ENCODE results near the gene ZNF326. TPM values are rescaled to one million over a fixed set of nuclear protein-coding genes. Genes with fewer than 3 reads are reported as not detected.

Gene ZNF326
- total and polyA plus RNA-seq, 10 of the 15 experiments (the other 5 are each of a cell fraction or from before 2014, with no cell fraction given) = 7.1 to 29.4 (median 21.9) TPM

DNA sequence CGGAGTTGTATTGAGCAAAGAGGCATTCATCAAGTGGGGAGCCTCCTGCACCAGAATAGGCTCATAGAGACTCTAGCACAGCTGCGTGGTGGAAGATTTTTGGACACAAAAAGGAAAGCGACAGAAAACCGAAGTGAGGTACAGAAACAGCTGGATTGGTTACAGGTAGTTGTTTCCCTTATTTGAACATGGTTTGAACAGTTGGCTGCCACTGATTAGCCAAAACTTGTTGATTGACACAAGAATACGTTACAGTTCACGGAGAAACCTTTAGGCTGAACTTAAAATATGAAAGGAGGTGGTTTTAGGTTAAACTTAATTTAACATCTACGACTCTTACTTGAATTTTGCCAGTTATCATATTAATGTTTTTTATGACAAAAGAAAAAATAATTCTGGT is 89.1 kb downstream of the ZNF326 start (continued):
- TF ChIP-seq, protein P1, sequence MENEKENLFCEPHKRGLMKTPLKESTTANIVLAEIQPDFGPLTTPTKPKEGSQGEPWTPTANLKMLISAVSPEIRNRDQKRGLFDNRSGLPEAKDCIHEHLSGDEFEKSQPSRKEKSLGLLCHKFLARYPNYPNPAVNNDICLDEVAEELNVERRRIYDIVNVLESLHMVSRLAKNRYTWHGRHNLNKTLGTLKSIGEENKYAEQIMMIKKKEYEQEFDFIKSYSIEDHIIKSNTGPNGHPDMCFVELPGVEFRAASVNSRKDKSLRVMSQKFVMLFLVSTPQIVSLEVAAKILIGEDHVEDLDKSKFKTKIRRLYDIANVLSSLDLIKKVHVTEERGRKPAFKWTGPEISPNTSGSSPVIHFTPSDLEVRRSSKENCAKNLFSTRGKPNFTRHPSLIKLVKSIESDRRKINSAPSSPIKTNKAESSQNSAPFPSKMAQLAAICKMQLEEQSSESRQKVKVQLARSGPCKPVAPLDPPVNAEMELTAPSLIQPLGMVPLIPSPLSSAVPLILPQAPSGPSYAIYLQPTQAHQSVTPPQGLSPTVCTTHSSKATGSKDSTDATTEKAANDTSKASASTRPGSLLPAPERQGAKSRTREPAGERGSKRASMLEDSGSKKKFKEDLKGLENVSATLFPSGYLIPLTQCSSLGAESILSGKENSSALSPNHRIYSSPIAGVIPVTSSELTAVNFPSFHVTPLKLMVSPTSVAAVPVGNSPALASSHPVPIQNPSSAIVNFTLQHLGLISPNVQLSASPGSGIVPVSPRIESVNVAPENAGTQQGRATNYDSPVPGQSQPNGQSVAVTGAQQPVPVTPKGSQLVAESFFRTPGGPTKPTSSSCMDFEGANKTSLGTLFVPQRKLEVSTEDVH (IDR thresholded peaks at IDR 0.05; ENCODE audit: low read depth, partially characterized antibody) = no peak
- no peak for TF ChIP-seq MYB (IDR thresholded peaks at IDR 0.05; ENCODE audit: borderline replicate concordance, low read depth, low read length)
- TF ChIP-seq, protein P2, sequence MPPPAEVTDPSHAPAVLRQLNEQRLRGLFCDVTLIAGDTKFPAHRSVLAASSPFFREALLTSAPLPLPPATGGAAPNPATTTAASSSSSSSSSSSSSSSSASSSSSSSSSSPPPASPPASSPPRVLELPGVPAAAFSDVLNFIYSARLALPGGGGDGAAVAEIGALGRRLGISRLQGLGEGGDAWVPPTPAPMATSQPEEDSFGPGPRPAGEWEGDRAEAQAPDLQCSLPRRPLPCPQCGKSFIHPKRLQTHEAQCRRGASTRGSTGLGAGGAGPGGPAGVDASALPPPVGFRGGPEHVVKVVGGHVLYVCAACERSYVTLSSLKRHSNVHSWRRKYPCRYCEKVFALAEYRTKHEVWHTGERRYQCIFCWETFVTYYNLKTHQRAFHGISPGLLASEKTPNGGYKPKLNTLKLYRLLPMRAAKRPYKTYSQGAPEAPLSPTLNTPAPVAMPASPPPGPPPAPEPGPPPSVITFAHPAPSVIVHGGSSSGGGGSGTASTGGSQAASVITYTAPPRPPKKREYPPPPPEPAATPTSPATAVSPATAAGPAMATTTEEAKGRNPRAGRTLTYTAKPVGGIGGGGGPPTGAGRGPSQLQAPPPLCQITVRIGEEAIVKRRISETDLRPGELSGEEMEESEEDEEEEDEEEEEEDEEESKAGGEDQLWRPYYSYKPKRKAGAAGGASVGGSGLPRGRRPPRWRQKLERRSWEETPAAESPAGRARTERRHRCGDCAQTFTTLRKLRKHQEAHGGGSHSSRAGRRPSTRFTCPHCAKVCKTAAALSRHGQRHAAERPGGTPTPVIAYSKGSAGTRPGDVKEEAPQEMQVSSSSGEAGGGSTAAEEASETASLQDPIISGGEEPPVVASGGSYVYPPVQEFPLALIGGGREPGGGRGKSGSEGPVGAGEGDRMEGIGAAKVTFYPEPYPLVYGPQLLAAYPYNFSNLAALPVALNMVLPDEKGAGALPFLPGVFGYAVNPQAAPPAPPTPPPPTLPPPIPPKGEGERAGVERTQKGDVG (CRISPR knock-in tag; IDR thresholded peaks at IDR 0.05) = no peak
- TF ChIP-seq POU2F2 (IDR thresholded peaks at IDR 0.05; ENCODE audit: borderline replicate concordance, low read depth, low read length) = no peak
- no peak for TF ChIP-seq SIX5 (IDR thresholded peaks at IDR 0.05; ENCODE audit: low read depth, low read length, severe bottlenecking)
- TF ChIP-seq, protein P3, sequence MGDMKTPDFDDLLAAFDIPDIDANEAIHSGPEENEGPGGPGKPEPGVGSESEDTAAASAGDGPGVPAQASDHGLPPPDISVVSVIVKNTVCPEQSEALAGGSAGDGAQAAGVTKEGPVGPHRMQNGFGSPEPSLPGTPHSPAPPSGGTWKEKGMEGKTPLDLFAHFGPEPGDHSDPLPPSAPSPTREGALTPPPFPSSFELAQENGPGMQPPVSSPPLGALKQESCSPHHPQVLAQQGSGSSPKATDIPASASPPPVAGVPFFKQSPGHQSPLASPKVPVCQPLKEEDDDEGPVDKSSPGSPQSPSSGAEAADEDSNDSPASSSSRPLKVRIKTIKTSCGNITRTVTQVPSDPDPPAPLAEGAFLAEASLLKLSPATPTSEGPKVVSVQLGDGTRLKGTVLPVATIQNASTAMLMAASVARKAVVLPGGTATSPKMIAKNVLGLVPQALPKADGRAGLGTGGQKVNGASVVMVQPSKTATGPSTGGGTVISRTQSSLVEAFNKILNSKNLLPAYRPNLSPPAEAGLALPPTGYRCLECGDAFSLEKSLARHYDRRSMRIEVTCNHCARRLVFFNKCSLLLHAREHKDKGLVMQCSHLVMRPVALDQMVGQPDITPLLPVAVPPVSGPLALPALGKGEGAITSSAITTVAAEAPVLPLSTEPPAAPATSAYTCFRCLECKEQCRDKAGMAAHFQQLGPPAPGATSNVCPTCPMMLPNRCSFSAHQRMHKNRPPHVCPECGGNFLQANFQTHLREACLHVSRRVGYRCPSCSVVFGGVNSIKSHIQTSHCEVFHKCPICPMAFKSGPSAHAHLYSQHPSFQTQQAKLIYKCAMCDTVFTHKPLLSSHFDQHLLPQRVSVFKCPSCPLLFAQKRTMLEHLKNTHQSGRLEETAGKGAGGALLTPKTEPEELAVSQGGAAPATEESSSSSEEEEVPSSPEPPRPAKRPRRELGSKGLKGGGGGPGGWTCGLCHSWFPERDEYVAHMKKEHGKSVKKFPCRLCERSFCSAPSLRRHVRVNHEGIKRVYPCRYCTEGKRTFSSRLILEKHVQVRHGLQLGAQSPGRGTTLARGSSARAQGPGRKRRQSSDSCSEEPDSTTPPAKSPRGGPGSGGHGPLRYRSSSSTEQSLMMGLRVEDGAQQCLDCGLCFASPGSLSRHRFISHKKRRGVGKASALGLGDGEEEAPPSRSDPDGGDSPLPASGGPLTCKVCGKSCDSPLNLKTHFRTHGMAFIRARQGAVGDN (IDR thresholded peaks at IDR 0.05) = no peak
- no peak for TF ChIP-seq YBX1 (IDR thresholded peaks at IDR 0.05)
- TF ChIP-seq NBN (IDR thresholded peaks at IDR 0.05) = no peak

Small RNA genes lying within 50 kb of the gene (small RNA-seq; reads per million reads assigned to genes)
- not detected for gene RN7SKP272

Other genes with a start within 250 kb of the ZNF326 start
- 18.0 and 24.7 TPM in 2 replicates for gene LRRC8D, start 174.1 kb upstream of the ZNF326 start, total RNA-seq (2014; rRNA removed)
- gene LRRC8D, start 174.1 kb upstream of the ZNF326 start, total RNA-seq (2014; rRNA removed; fragmentation: Illumina TruSeq; extraction: Trizol) = 25.1 and 27.5 TPM in 2 replicates
- gene LRRC8D, start 174.1 kb upstream of the ZNF326 start, total RNA-seq (2021) = 27.9 and 28.8 TPM in 2 replicates
- gene LRRC8D, start 174.1 kb upstream of the ZNF326 start, polyA plus RNA-seq (2011; rRNA removed) = 34.9 and 44.1 TPM in 2 replicates
- gene LRRC8D, start 174.1 kb upstream of the ZNF326 start, polyA plus RNA-seq (2014; fragmentation: Illumina TruSeq; extraction: Trizol) = 34.1 and 38.1 TPM in 2 replicates
- 1 to 10 TPM; 5.6 to 6.4 TPM for gene LRRC8D, start 174.1 kb upstream of the ZNF326 start, polyA plus RNA-seq (2014; fragmentation: Nextera tagmentation; extraction: Ambion mirVana)
- 24.9 and 26.1 TPM in 2 replicates for gene LRRC8D, start 174.1 kb upstream of the ZNF326 start, polyA plus RNA-seq (2014; rRNA removed)
- gene LRRC8D, start 174.1 kb upstream of the ZNF326 start, polyA plus RNA-seq (2016; fragmentation: Nextera tagmentation; extraction: Ambion mirVana) = 10 to 100 TPM; 18.3 to 28.2 TPM